PC-3 (cell line): ENCODE measurements around the gene JPT2. TPM values are rescaled to one million over a fixed set of nuclear protein-coding genes. Genes with fewer than 3 reads are reported as not detected.
A peak's percentile ranks its signal among the peaks of the same experiment; 100 is the strongest.

Experiments
- ATAC-seq: fragments of 200-7000 bp; cut with Tn5 transposase; 2 replicates; pipeline ENCODE4 v1.9.1; 2020; ENCODE audit warnings: mild to moderate bottlenecking, moderate library complexity
- BruUV-seq: library from RNA; stranded (reverse); fragments of 400-500 nt; replicated peaks from 2 replicates; lab custom pipeline; 2021; lab: Mats Ljungman, UMichigan
- CTCF ChIA-PET: fragments of 300-600 bp; sonication (Branson Sonifier 250); formaldehyde crosslinking; loops from one replicate; lab custom pipeline; 2022; ENCODE audit warnings: antibody characterized with exemption; lab: Charles Lee
- POLR2A ChIA-PET: fragments of 300-600 bp; sonication (Branson Sonifier 250); formaldehyde crosslinking; loops from one replicate; lab custom pipeline; 2022; ENCODE audit warnings: antibody characterized with exemption; ENCODE audit not compliant: unreplicated experiment; lab: Charles Lee
- DNase-seq: peaks from one replicate; pipeline ENCODE4 v3.0.0-alpha.2; 2015
- H2AFZ ChIP-seq: fragments of 300-600 bp; sonication (generic); 2 replicates; pipeline ENCODE4 v1.6.0; 2016; ENCODE audit warnings: antibody characterized with exemption, low read length
- H3F3A ChIP-seq: fragments of 300-600 bp; sonication (generic); one replicate; pipeline ENCODE4 v1.6.0; 2017; ENCODE audit warnings: antibody characterized with exemption, low read length, control low read depth, mild to moderate bottlenecking; ENCODE audit not compliant: unreplicated experiment
- H3K27ac ChIP-seq: fragments of 300-600 bp; sonication (generic); 2 replicates; pipeline ENCODE4 v1.5.1; 2016; ENCODE audit warnings: mild to moderate bottlenecking, low read length
- H3K27me3 ChIP-seq: fragments of 300-600 bp; sonication (generic); 2 replicates; pipeline ENCODE4 v1.6.1; 2016; ENCODE audit warnings: low read length, mixed read lengths
- H3K36me3 ChIP-seq: fragments of 300-600 bp; sonication (generic); 2 replicates; pipeline ENCODE4 v1.6.1; 2016; ENCODE audit warnings: low read depth, mixed run types, low read length, mixed read lengths
- H3K4me1 ChIP-seq: fragments of 300-600 bp; sonication (generic); 2 replicates; pipeline ENCODE4 v1.5.1; 2016; ENCODE audit warnings: low read length; ENCODE audit not compliant: insufficient read depth
- H3K4me2 ChIP-seq: fragments of 300-600 bp; sonication (generic); 2 replicates; pipeline ENCODE4 v1.6.0; 2016; ENCODE audit warnings: low read length
- H3K4me3 ChIP-seq: fragments of 300-600 bp; sonication (generic); 2 replicates; pipeline ENCODE4 v1.5.1; 2016; ENCODE audit warnings: mild to moderate bottlenecking, low read length, mixed read lengths
- H3K79me2 ChIP-seq: fragments of 300-600 bp; sonication (generic); 2 replicates; pipeline ENCODE4 v1.6.1; 2017; ENCODE audit warnings: low read length, mixed read lengths
- H3K9ac ChIP-seq: fragments of 300-600 bp; sonication (generic); 2 replicates; pipeline ENCODE4 v1.6.0; 2016; ENCODE audit warnings: mild to moderate bottlenecking, low read length
- H3K9me2 ChIP-seq: fragments of 300-600 bp; sonication (generic); replicated peaks from 2 replicates; pipeline ENCODE4 v1.6.1; 2016; ENCODE audit warnings: mixed run types, low read length, mixed read lengths
- H3K9me3 ChIP-seq: fragments of 300-600 bp; sonication (generic); 2 replicates; pipeline ENCODE4 v1.6.1; 2016; ENCODE audit warnings: low read length, mixed read lengths
- H4K20me1 ChIP-seq: fragments of 300-600 bp; sonication (generic); 2 replicates; pipeline ENCODE4 v1.6.1; 2016; ENCODE audit warnings: low read length, mixed read lengths
- CTCF ChIP-seq: fragments of 300-600 bp; sonication (generic); conservative IDR thresholded peaks from 2 replicates; pipeline ENCODE4 v1.5.1; 2017; ENCODE audit warnings: antibody characterized with exemption, low read depth, mild to moderate bottlenecking, low read length
- EZH2 ChIP-seq: fragments of 300-600 bp; sonication (generic); IDR thresholded peaks from one replicate; pipeline ENCODE4 v1.6.1; 2017; ENCODE audit warnings: antibody characterized with exemption, mild to moderate bottlenecking, low read length; ENCODE audit not compliant: unreplicated experiment
- EZH2phosphoT487 ChIP-seq: fragments of 300-600 bp; sonication (generic); IDR thresholded peaks from 2 replicates; pipeline ENCODE4 v1.6.1; 2018; ENCODE audit warnings: mild to moderate bottlenecking, antibody characterized with exemption, low read length, borderline replicate concordance
- intact Hi-C: fragments of 100-400 bp; cut with micrococcal nuclease; formaldehyde crosslinking; loops from 2 replicates; pipeline ENCODE4 v1.9.0; 2023
- total RNA-seq: library from RNA; depleted of rRNA; stranded (reverse); fragments of >200 nt; gene quantifications from 2 replicates; pipeline ENCODE4 v1.2.3, GENCODE V29; 2014

The JPT2 gene
- total RNA-seq, 1 experiment from 2014 or later, result 85.2 TPM

GRCh38 chr16:1709356-1709755 is 31.3 kb downstream of the JPT2 start:
- peaks cover 4% of the 10 kb centered on the region for H3F3A ChIP-seq
- no peaks in the 10 kb centered on the region for H3K27me3 ChIP-seq
- H3K36me3 ChIP-seq, result no peaks in the 10 kb centered on the region
- peak overlapping the region; percentile 85 for H3K4me2 ChIP-seq
- H3K4me1 ChIP-seq, result peaks cover 27% of the 10 kb centered on the region
- BruUV-seq, result no TSS peak
- TF ChIP-seq CTCF (no peak), EZH2 (no peak), EZH2phosphoT487 (no peak)
- CTCF ChIA-PET, result interaction anchor here (0.7 to 1.0 kb wide), 2 partner anchors 14 to 111 kb away, joined by 3 to 4 read pairs; no protein-coding TSS in a partner anchor
- H3K27ac ChIP-seq, result 0 out of 2 replicates have a peak overlapping the region, but pooled peaks have one; percentile 13
- peak overlapping the region; percentile 43; the same call in 1 of the 2 replicates for H3K4me3 ChIP-seq
- no peak overlapping the region for H3K9ac ChIP-seq
- ATAC-seq, result no peak
- H3K9me3 ChIP-seq, result no peaks in the 10 kb centered on the region
- DNase-seq, result no peak
- no peaks in the 10 kb centered on the region for H3K9me2 ChIP-seq
- peaks cover 77% of the 10 kb centered on the region for H3K79me2 ChIP-seq
- POLR2A ChIA-PET, result interaction anchor here (0.6 to 1.5 kb wide), 3 partner anchors 31 to 33 kb away, joined by 3 to 4 read pairs (median 4); partner anchors contain the start of gene JPT2
- H4K20me1 ChIP-seq, result peaks cover 17% of the 10 kb centered on the region
- no peak overlapping the region for H2AFZ ChIP-seq
- intact Hi-C loops, result loop anchor here (5.0 kb wide), 1 partner anchor 97 kb away; the partner anchor contains the start of genes CRAMP1 and IFT140

- ATAC-seq, result no peak
- POLR2A ChIA-PET, result interaction anchor here (0.6 kb wide), 1 partner anchor 33 kb away, joined by 3 read pairs; no protein-coding TSS in a partner anchor
- no peaks in the 10 kb centered on the region for H3K9me3 ChIP-seq
- CTCF ChIA-PET, result no interaction called here
- H3K9ac ChIP-seq, result no peak overlapping the region
- H3K4me2 ChIP-seq, result no peak overlapping the region
- no TSS peak for BruUV-seq
- no peaks in the 10 kb centered on the region for H3K36me3 ChIP-seq
- H3K79me2 ChIP-seq, result peaks cover 92% of the 10 kb centered on the region
- no peak for DNase-seq
- H3K27ac ChIP-seq, result no peak overlapping the region
- no peak overlapping the region for H2AFZ ChIP-seq
- intact Hi-C loops, result no loop called here
- no peak for TF ChIP-seq CTCF
- no peak for TF ChIP-seq EZH2phosphoT487
- no peak for TF ChIP-seq EZH2
- no peak overlapping the region for H3K4me3 ChIP-seq
- peaks cover 4% of the 10 kb centered on the region for H3F3A ChIP-seq
- no peaks in the 10 kb centered on the region for H3K9me2 ChIP-seq
- no peaks in the 10 kb centered on the region for H3K27me3 ChIP-seq
- H3K4me1 ChIP-seq, result peaks cover 23% of the 10 kb centered on the region
- peaks cover 17% of the 10 kb centered on the region for H4K20me1 ChIP-seq
These were observed 32.9 kb downstream of the JPT2 start for GRCh38 chr16:1710811-1711507.

GRCh38 chr16:1712791-1713261 is 34.7 kb downstream of the JPT2 start:
- Histone ChIP-seq H3K36me3 (no peaks in the 10 kb centered on the region), H3K4me2 (no peak overlapping the region), H3K4me1 (peaks cover 18% of the 10 kb centered on the region), H3K9me2 (no peaks in the 10 kb centered on the region), H3K27me3 (no peaks in the 10 kb centered on the region), H3K4me3 (no peak overlapping the region), H3K9me3 (no peaks in the 10 kb centered on the region), H2AFZ (no peak overlapping the region), H3F3A (peaks cover 4% of the 10 kb centered on the region), H4K20me1 (peaks cover 13% of the 10 kb centered on the region), H3K9ac (no peak overlapping the region), H3K79me2 (peaks cover 82% of the 10 kb centered on the region), H3K27ac (no peak overlapping the region)
- CTCF ChIA-PET, result no interaction called here
- no peak for DNase-seq
- BruUV-seq, result no TSS peak
- no peak for ATAC-seq
- TF ChIP-seq CTCF (no peak), EZH2phosphoT487 (no peak), EZH2 (no peak)
- POLR2A ChIA-PET, result no interaction called here
- intact Hi-C loops, result no loop called here
